GM18498 (cell line): Measurements from ENCODE around the gene CCDC74A.
"Not testable (repeated sequence)": the region's sequence is repeated elsewhere in the genome, so short reads cannot be mapped to it uniquely, and the experiment has no call there.

ENCODE experiments used
- ATAC-seq: cut with Tn5 transposase; IDR thresholded peaks from one replicate; pipeline ENCODE4 v1.9.1; 2021; ENCODE audit warnings: mild to moderate bottlenecking, moderate library complexity; ENCODE audit not compliant: unreplicated experiment

The CCDC74A gene

DNA sequence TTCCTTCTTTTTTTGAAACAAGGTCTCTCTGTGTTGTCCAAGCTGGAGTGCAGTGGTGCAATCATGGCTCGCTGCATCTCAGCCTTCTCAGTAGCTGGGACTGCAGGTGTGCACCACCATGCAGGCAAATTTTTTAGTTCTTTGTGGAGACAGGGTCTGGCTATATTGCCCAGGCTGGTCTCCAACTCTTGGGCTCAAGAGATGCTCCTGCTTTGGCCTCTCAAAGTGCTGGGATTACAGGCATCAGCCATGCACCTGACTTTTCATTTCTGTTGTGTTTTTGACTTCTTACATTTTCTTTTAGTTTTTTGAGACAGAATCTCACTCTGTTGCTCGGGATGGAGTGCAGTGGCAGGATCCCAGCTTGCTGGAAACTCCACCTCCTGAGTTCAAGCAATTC is 2.4 kb upstream of the CCDC74A start:
- not testable (repeated sequence) for ATAC-seq

DNA sequence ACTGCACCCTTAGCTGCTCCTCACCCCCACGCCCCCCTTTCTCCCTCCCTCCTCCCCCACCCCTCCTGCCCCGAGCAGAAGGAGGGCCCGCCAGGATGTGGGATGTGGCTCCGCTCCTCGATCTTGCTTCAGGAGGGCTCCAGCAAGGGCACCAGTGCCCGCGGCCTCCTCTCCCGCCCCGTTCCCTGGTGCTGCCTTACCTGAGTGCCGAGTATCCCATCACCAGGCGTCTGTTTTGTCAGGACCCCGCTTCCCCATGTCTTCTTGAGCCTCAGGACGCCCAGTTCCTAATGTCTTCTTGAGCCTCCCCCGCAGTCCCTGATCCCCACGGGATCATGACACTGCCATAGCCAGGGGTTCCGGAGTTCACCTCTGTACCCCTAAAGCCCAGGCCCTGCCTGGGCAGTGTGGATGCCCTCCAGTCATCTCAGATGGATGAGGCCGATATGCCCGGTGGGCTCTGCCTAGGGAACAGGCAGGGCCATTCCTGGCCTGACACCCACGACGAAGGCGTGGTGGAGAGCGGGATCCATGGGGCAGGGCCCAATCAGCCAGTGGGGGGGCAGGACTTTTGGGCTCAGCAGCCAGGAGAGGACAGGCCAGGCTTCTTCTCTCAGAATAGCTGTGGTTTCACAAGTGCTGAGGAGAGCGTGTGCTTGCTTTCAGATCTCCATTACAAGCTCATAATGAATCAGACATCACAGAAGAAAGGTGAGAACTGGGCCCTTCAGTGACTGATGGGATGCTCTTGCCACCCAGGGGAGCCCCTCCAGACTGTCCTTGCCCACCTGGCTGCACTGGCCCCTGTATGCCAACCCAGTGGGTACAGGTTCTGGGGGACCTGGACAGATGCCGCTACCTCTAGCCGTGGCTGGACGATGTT is 1.5 kb downstream of the CCDC74A start:
- peak; percentile 71 for ATAC-seq

DNA sequence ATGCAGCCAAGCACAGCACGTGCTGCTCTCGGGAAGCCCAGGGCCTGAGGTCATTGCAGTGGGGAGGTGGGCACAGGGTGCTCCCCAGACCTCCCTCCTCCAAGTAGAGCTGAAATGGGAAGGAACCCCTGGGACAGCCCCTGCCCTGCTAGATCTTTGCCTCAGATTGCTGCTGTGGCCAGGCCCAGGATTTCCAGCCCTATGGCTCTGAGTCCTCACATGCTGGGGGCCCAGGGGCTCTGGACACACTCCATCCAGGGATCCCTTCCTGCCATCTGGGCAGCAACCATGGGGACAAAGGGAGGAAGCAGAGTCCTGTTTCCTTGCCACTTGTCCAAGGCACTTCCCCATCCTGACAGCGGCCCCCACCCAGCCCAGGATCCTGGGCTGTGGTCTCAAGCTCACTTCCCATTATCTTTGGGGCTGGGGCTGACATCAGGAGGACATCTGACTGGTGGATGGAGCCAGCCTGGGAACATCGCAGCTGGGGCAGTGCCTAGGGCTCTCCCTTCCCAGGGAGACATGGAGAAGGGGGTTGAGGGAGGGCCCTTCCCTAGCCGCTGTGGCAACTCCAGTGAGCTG is 2.3 kb downstream of the CCDC74A start:
- ATAC-seq = not testable (repeated sequence)

DNA sequence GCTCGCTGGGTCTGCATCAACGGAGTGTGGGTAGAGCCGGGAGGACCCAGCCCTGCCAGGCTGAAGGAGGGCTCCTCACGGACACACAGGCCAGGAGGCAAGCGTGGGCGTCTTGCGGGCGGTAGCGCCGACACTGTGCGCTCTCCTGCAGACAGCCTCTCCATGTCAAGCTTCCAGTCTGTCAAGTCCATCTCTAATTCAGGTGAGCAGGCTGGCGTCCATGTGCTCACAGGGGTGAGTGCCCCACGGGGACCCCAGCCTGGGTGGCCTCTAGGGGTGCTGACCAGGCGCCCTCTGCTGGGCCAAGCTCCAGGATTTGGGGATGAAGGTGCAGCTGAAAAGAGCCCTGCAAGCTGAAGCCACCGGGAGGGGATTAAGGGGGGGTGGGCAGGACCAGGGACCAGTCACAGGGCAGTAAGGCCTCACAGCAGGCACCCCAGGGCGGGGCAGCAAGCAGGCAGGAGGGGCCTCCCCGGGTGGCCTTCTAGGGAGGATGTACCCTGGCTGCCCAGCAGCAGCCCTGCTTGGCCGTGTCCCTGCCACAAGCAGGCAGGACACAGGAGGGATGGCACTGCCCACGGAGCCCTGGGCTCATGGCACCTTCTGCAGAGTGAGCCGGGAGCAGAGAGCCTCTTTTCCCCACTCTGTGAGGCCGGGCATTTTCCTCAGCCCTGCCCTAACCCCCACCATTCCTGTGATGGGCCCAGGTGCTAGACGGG is 3.1 kb downstream of the CCDC74A start:
- not testable (repeated sequence) for ATAC-seq

DNA sequence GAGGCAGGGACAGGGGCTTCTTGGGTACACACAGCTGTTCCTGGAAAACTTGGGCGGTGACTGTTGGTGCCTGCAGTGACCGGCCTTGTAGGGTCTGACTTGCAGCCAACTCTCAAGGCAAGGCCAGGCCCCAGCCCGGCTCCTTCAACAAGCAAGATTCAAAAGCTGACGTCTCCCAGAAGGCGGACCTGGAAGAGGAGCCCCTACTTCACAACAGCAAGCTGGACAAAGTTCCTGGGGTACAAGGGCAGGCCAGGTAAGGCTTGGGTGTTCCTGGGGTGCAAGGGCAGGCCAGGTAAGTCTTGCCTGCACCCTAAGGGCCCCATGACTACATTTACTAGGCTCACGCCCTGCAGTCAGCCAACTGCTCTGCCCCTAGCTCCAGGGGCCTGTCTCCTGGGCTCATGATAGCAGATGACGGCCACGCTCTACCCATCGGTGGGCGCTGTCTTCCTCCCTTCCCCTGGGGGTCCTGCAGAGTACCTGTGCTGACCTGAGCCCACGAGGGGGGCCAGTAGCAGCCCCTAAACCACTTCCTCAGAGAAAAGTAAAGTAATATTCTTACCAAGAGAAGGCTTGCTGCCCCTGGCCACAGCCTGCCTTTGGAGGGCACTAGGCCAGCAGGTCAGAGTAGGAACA is 4.0 kb downstream of the CCDC74A start:
- ATAC-seq = not testable (repeated sequence)

DNA sequence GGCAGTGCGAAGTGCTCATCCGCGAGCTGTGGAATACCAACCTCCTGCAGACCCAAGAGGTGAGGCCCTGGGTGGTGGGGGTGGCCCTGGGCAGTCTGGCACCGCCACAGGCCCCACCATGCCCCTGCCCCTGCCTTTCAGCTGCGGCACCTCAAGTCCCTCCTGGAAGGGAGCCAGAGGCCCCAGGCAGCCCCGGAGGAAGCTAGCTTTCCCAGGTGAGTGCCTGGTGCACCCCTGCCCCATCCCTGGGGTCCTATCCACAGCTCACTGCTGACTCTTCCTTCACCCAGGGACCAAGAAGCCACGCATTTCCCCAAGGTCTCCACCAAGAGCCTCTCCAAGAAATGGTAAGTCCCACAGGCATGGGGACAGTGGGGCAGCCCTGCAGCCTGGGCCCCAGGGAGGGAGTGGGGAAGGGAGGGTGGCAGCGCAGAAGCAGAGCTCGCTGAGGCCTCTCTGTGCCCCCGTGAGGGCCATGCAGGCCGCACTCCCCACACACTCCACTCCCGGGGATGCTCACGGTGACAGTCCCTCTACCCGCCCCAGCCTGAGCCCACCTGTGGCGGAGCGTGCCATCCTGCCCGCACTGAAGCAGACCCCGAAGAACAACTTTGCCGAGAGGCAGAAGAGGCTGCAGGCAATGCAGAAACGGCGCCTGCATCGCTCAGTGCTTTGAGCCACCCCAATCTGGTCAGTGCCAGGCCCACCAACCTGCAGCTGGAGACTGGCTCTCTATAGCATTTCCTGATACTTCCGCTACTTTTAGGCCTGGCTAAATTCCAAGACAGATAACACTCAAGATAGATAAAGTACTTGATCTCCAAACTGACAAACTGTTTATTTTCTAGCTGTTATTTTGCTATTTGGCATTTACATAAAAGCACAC is 5.3 kb downstream of the CCDC74A start:
- ATAC-seq = not testable (repeated sequence)

DNA sequence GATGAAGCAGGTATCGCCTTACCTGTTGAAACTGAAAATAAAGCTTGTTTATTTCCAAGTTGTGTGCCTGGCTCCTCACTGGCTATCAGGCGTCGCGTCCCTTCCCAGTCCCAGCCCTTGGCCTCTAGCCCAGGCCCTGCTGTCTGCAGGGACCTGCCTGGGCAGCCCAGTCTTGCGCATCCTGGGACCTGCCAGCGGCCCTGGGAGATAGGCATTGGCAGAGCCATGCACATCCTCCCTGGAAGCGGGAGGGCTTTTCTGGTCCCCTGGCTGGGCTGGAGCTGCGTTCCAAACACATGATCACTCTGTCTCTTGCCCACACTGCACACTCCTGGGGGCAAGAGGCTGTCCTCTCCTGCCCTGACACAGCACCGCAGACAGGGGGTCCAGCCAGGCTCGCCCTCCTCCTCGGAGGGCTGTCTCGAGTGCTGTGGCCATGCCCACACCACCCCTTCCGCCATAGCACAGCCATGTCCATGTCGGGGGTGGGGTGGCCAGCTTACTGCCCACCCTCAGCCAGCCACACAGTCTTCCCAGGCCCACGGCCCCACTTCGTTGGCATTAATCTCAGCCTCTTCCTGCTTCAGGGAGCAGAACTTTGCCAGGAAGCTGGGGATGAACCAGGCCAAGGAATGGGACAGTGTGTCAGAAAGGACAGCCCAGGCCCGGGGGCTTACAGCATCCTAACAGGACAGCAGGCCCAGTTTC is 6.1 kb downstream of the CCDC74A start:
- ATAC-seq = not testable (repeated sequence)

DNA sequence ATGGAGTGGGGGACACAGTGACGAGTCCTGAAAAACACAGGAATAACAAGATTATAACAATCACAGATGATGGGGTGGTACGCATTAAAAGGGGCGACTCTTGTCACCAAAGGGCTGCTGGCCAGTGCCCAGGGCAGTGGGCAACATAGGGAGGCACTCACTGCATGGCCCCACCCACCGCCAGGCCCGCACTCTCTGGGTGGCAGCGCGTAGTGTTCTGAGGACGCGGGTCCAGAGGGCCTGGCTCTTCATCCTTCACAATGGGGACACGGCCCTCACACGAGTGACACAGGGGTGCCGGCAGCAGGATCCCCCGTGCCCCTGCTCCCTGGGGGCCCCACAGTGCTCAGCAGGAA is 6.6 kb downstream of the CCDC74A start:
- not testable (repeated sequence) for ATAC-seq

DNA sequence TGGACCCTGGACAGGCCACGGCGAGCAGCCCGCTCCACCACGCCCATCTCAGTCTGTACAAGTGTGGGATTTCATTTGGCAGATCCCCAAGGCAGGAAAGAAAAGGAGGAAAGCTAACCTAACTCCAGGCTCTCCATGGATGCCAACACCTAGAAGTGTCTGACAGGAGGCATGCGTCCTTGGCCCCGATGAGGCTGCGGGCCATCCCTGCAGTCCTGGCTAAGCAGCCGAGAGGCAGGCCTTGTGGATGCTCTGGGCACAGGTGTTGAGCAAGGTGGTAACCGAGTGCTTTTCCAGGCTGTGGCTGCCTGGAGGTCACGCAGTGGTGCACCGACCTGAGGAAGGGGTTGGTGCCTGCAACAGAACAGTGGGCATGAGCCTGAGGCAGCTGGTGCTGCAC is 7.3 kb downstream of the CCDC74A start:
- ATAC-seq = not testable (repeated sequence)

DNA sequence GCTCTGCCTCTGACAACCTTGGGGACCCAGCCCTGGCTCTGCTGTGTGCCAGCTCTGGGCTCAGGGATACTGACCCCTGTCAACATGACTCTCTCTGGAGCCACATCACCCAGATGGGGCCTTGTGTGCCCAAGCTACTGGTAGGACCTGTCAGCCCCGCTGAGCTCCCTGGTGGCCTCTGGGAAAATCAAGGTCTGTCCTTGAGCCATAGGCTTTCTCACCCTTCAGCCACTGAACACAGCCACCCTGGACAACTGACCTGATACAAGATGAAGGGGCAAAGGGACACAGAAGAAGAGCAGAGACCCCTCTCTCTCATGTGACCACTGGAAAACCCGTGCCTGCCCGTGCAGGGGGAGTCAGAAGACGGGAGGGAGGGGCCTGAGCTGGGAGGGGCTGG is 7.8 kb downstream of the CCDC74A start:
- no peak for ATAC-seq

DNA sequence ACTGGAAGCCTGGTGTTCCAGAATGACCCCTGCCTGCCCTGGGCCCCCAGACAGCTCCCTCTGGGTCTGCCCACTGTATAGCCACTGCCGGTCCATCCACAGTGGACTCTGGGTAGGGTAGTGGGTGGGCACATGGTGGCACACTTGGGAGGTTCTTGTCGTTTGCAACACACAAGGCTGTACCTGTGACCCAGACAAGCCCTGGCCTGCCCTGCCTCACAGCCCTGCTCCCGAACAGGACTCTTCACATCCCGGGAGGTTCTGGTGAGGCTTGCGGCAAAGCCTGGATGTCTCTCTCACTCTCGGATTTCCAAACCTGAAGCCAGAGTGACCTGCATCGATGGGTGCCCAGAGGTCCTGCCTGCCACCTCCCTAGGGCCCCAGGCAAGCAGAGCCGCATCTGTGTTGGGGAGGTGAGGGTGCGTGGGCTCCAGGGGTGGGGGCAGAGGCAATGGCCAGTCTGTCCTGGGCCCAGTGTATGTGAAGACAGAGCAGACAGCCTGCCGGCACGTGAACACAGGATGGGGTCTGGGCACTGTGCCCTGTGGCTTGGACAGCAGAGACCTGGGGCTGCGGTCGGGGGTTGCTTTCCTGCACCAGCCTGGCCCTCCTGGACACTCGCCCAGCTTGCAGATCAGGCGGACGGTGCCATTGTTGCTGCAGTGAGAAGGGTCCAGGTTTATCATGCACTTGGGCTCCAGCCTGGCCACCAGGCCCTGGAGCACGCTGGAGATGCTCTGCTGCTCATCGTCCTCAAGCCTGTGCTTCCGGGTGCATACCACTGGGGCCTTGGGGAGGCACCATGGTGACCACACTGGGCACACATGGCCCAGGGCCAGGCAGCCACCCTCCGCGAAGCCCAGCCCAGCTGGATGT is 8.5 kb downstream of the CCDC74A start:
- not testable (repeated sequence) for ATAC-seq

DNA sequence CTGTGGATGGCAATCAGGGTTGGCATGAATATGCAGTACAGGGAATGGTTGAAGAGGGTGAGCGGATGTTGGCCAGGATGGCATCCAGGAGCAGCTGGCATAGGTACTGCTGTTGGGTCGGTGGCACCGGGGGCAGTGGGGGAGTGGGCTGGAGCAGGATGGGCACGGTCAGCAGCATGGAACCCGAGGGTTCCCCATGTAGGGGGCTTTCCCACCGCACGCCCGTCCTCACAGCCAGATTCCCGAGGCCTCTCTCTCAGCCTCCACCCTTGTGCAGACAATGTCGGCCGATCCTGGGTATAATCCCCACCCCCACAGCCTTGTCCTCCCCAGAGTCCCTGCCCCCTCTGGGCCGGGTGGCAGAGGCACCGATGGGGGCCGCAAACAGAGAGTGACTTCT is 9.2 kb downstream of the CCDC74A start:
- not testable (repeated sequence) for ATAC-seq

DNA sequence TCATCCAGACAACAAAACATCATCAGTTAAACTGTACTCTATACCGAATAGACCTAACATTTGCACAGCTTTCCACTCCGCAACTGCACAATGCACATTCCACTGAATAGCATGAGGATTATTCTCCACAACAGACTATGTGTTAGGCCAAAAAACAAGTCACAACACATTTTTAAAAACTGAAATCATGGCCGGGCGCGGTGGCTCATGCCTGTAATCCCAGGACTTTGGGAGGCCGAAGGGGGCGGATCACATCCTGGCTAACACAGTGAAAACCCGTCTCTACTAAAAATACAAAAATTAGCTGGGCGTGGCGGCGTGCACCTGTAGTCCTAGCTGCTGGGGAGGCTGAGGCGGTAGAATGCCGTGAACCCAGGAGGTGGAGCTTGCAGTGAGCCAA is 11.2 kb downstream of the CCDC74A start:
- not testable (repeated sequence) for ATAC-seq

DNA sequence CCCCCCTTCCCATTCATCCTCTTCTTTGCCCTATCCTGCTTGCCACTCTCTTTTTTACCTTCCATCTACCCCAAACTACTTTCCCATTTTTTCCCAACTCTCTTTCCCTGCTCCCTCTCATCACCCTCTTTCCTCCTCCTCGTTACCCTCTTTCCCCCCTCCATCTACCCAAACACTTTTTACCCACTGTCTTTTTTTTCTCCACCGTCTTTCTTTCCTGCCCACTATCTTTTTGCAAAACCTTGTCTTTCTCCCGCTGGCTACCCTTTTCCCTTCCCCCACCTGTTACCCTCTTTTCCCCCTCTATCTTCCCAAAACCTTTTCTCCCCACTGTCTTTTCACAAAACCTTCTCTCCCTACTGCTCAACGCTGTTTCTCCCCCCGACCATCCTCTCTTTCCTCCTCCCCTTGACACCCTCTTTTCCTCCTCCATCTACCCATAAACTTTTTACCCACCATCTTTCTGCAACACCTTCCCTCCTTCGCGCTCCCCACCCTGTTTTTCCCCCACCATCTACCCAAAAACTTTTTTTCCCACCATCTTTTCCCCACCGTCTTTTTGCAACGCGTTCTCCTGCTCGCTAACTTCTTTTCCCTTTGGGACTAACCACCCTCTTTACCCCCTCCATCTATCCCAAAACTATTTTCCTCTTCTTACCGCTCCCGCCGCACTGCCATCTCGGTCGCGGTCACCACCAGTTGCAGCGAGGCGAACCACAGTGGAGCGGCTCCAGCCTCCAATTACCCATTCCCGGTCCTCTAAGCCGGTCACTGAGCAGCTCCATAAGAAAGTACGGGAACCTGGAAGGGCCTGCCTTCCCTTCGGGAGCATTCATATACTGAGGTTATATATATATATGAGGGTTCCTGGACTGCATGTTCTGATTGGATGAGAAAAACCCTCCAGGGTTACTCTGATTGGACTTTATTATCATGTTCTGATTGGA is 15.0 kb downstream of the CCDC74A start:
- ATAC-seq = no peak

DNA sequence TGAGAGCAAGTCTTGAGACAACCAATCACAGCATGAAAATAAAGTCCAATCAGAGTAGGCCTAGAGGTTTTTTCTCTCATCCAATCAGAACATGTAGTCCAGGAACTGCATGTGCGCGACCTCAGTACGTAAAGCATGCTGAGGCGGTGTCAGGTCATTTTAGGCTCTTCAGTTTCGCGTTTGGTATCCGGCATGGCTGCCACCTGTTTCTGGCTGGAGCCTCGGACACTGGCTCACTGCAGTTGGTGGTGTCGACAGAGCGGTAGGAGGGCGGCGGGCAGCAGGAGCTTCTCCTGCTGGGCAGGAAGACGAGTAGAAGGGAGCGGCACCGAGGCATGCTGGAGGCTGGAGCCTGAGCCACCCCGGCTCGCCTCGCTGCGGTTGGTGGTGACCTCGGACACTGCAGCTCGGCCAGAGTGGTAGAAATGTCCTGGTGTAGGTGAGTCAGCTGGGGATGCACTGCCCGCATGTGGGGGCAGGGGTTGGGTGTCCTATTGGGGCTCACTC is 15.8 kb downstream of the CCDC74A start:
- no peak for ATAC-seq

DNA sequence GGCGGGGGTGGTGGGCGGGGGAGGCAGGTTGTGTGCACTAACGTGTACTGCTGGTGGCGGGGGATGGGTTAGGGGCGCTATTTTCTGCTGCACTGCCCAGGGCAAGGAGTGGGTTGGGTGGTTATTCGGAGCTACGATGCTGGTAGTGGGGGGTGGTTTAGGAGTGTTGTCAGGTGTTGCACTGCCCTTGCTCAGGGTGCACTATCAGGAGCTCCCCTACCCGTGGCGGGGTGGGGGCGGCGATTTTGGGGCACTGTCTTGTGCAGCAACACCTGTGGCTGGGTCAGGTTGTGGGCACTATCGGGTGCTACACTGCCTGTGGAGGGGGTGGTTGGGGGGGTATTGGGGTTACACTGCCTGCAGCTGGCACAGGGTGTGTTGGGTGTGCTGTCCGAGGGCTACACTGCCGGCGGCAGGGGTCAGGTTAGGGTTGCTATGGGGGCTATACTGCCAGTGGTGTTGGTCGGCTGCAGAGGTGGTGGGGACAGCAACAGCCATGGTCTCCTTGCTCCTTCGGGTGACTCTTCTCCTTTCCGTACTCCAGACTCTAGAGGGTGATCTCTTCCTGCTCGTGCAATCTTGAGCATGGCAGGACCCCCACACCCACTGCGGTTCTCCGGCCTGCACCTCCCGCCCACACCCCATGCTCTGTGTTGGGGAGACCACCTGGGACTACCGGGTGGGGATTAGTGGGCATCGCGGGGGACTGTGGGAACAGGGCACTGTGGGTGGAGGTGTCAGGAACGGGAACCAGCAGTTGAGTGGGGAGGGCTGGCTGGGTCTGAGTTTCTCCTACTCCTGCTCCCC is 16.5 kb downstream of the CCDC74A start:
- ATAC-seq = not testable (repeated sequence)

DNA sequence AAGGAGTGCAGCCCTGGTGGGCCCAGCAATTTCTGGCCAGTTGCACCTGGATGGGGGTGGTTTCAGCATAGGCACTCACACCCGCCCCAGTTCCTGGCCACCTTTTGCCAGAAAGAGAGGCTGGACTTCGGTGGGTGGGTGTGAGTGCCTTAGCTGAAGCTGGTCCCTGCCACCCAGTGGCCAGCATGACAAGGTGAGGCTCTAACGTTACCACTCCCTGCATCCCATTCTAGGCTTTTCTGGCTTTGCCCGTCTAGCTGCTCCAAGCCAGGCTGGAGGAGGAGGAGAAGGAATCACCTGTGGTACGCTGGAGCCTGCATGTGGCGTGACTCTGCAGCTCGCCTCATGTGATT is 17.1 kb downstream of the CCDC74A start:
- ATAC-seq = not testable (repeated sequence)
